H1 (cell line): ENCODE results near the gene TJP2. TPM values are rescaled to one million over a fixed set of nuclear protein-coding genes. Genes with fewer than 3 reads are reported as not detected.

Experiments
- CTCF ChIA-PET: fragments of 300-600 bp; sonication (Branson Sonifier 250); formaldehyde crosslinking; loops from one replicate; lab custom pipeline; 2021; ENCODE audit not compliant: partially characterized antibody; lab: Charles Lee
- POLR2A ChIA-PET: fragments of 300-600 bp; sonication (Branson Sonifier 250); formaldehyde crosslinking; loops from one replicate; lab custom pipeline; 2021; ENCODE audit warnings: inconsistent platforms; ENCODE audit not compliant: partially characterized antibody; lab: Charles Lee
- DNase-seq, 2 experiments: peaks; one replicate each; pipeline versions ENCODE4 v3.0.0 to v3.0.0-alpha.2; 2010 to 2022; ENCODE audit warnings: low spot score in 2 of 2, low read depth in 1 of 2, mixed read lengths in 1 of 2
- FAIRE-seq: peaks from 2 replicates; lab custom pipeline; 2011; peaks lifted over from hg19 to GRCh38; lab: Jason Lieb, UNC
- H2AFZ ChIP-seq: 2 replicates; pipeline ENCODE4 v1.8.1; 2012; ENCODE audit warnings: low read length, inconsistent platforms
- H2AK5ac ChIP-seq: 2 replicates; pipeline ENCODE4 v1.6.1; 2013; ENCODE audit warnings: low read depth, low read length
- H2BK120ac ChIP-seq: replicated peaks from 2 replicates; pipeline ENCODE3; 2013; ENCODE audit warnings: low read depth, low read length, inconsistent platforms
- H2BK12ac ChIP-seq: 2 replicates; pipeline ENCODE4 v1.6.1; 2013; ENCODE audit warnings: low read depth, low read length
- H2BK15ac ChIP-seq: 2 replicates; pipeline ENCODE4 v1.6.1; 2013; ENCODE audit warnings: low read length
- H2BK20ac ChIP-seq: 2 replicates; pipeline ENCODE4 v1.6.1; 2013; ENCODE audit warnings: low read length
- H2BK5ac ChIP-seq: 2 replicates; pipeline ENCODE4 v1.6.1; 2013; ENCODE audit warnings: low read depth, low read length
- H3K14ac ChIP-seq: 2 replicates; pipeline ENCODE4 v1.6.1; 2013; ENCODE audit warnings: inconsistent platforms; ENCODE audit not compliant: insufficient read length
- H3K18ac ChIP-seq: 2 replicates; pipeline ENCODE4 v1.6.1; 2013; ENCODE audit warnings: low read length; ENCODE audit errors: extremely low read depth
- H3K23ac ChIP-seq: 2 replicates; pipeline ENCODE4 v1.6.1; 2013; ENCODE audit warnings: inconsistent platforms; ENCODE audit not compliant: insufficient read length
- H3K23me2 ChIP-seq: 2 replicates; pipeline ENCODE4 v1.6.1; 2013; ENCODE audit warnings: low read depth, low read length
- H3K27ac ChIP-seq: 2 replicates; pipeline ENCODE4 v1.6.1; 2011; ENCODE audit warnings: low read depth, low read length, inconsistent platforms
- H3K27me3 ChIP-seq, 4 experiments: replicated peaks in 1 of 4; 1 replicate in 1 of 4; 2 replicates in 3 of 4; pipeline versions ENCODE4 v1.6.1 to v1.8.1; 2011 to 2013; ENCODE audit warnings: low read length in 3 of 4, mild to moderate bottlenecking in 3 of 4, inconsistent platforms in 2 of 4, mixed read lengths in 2 of 4, moderate library complexity in 1 of 4; ENCODE audit not compliant: control insufficient read depth in 3 of 4, insufficient read depth in 3 of 4; ENCODE audit errors: extremely low read depth in 1 of 4
- H3K36me3 ChIP-seq, 4 experiments: 2 replicates each; pipeline versions ENCODE4 v1.6.1 to v1.8.1; 2011 to 2013; ENCODE audit warnings: mild to moderate bottlenecking in 4 of 4, low read length in 3 of 4, moderate library complexity in 2 of 4, control low read depth in 1 of 4, inconsistent platforms in 1 of 4; ENCODE audit not compliant: insufficient read depth in 4 of 4, control insufficient read depth in 2 of 4
- H3K4ac ChIP-seq: replicated peaks from 2 replicates; pipeline ENCODE3; 2013; ENCODE audit warnings: low read length, low read depth, mixed read lengths, inconsistent platforms; ENCODE audit not compliant: insufficient read length
- H3K4me1 ChIP-seq, 4 experiments: replicated peaks in 1 of 4; 1 replicate in 1 of 4; 2 replicates in 3 of 4; pipeline versions ENCODE4 v1.6.1 to v1.8.1; 2011 to 2013; ENCODE audit warnings: low read length in 3 of 4, inconsistent platforms in 2 of 4, mixed read lengths in 1 of 4; ENCODE audit not compliant: insufficient read depth in 4 of 4, control insufficient read depth in 3 of 4
- H3K4me2 ChIP-seq, 2 experiments: 2 replicates each; pipeline versions ENCODE4 v1.6.1 to v1.8.1; 2011 to 2013; ENCODE audit warnings: low read depth in 2 of 2, low read length in 2 of 2, control low read depth in 1 of 2, inconsistent platforms in 1 of 2, mild to moderate bottlenecking in 1 of 2; ENCODE audit not compliant: insufficient read depth in 1 of 2
- H3K4me3 ChIP-seq, 4 experiments: fragments of 200-600, 300-600 bp in 1 of 4; sonication (generic), shearing (Covaris generic), sonication (Bioruptor Twin) in 1 of 4; 2 replicates each; pipeline versions ENCODE4 v1.5.1 to v1.8.1; 2011 to 2016; ENCODE audit warnings: low read length in 4 of 4, low read depth in 3 of 4, control low read depth in 2 of 4, inconsistent platforms in 2 of 4, mild to moderate bottlenecking in 2 of 4, mixed read lengths in 1 of 4, moderate library complexity in 1 of 4; ENCODE audit not compliant: insufficient read depth in 2 of 4; ENCODE audit errors: extremely low read depth in 1 of 4
- H3K56ac ChIP-seq: replicated peaks from 2 replicates; pipeline ENCODE3; 2013; ENCODE audit warnings: low read depth, mild to moderate bottlenecking, mixed read lengths, low read length, inconsistent platforms; ENCODE audit not compliant: insufficient read length
- H3K79me1 ChIP-seq: 2 replicates; pipeline ENCODE4 v1.6.1; 2013; ENCODE audit warnings: low read depth, low read length, control low read depth
- H3K79me2 ChIP-seq, 2 experiments: 2 replicates each; pipeline versions ENCODE4 v1.6.1 to v1.8.1; 2012 to 2013; ENCODE audit warnings: low read length in 2 of 2, mild to moderate bottlenecking in 2 of 2, inconsistent platforms in 1 of 2; ENCODE audit not compliant: insufficient read depth in 2 of 2, control insufficient read depth in 1 of 2
- H3K9ac ChIP-seq, 4 experiments: replicated peaks in 1 of 4; 1 replicate in 1 of 4; 2 replicates in 3 of 4; pipeline versions ENCODE4 v1.6.1 to v1.8.1; 2011 to 2013; ENCODE audit warnings: low read depth in 3 of 4, low read length in 3 of 4, control low read depth in 2 of 4, mild to moderate bottlenecking in 2 of 4, moderate library complexity in 2 of 4, inconsistent platforms in 1 of 4; ENCODE audit errors: extremely low read depth in 1 of 4
- H3K9me3 ChIP-seq, 2 experiments: 2 replicates each; pipeline versions ENCODE4 v1.6.1 to v1.8.1; 2012 to 2013; ENCODE audit warnings: mild to moderate bottlenecking in 2 of 2, moderate library complexity in 2 of 2, control low read depth in 1 of 2, inconsistent platforms in 1 of 2, low read depth in 1 of 2, low read length in 1 of 2, mixed read lengths in 1 of 2; ENCODE audit not compliant: insufficient read depth in 2 of 2
- H4K20me1 ChIP-seq, 2 experiments: replicated peaks in 1 of 2; 2 replicates each; pipeline versions ENCODE3 to v1.8.1; 2011 to 2013; ENCODE audit warnings: inconsistent platforms in 2 of 2, low read length in 2 of 2, mild to moderate bottlenecking in 1 of 2; ENCODE audit not compliant: insufficient read depth in 2 of 2, control insufficient read depth in 1 of 2
- H4K5ac ChIP-seq: 2 replicates; pipeline ENCODE4 v1.6.1; 2013; ENCODE audit warnings: low read length, low read depth, mixed read lengths, inconsistent platforms; ENCODE audit not compliant: insufficient read length
- H4K8ac ChIP-seq: 2 replicates; pipeline ENCODE4 v1.8.0; 2013; ENCODE audit warnings: mild to moderate bottlenecking, moderate library complexity, low read length, inconsistent platforms; ENCODE audit not compliant: insufficient read depth; ENCODE audit errors: extremely low read depth
- H4K91ac ChIP-seq: replicated peaks from 2 replicates; pipeline ENCODE3; 2013; ENCODE audit warnings: low read length, mixed read lengths, inconsistent platforms; ENCODE audit not compliant: insufficient read length
- ASH2L ChIP-seq: fragments of 200-600, 300-600 bp; sonication (generic); IDR thresholded peaks from one replicate; pipeline ENCODE4 v1.7.1; 2017; ENCODE audit warnings: low read length
- BACH1 ChIP-seq: IDR thresholded peaks from 2 replicates; pipeline ENCODE4 v1.6.1; 2012; ENCODE audit warnings: low read length, improper control_type of control experiment
- CBX5 ChIP-seq: fragments of 300-800, 300-1000 bp; sonication (generic); IDR thresholded peaks from 2 replicates; pipeline ENCODE4 v1.7.1; 2016; ENCODE audit warnings: antibody characterized with exemption, low read length, low read depth
- E2F6 ChIP-seq: IDR thresholded peaks from 2 replicates; pipeline ENCODE4 v1.6.1; 2012; ENCODE audit warnings: inconsistent platforms
- EZH2 ChIP-seq: fragments of 200-600 bp; sonication (generic); IDR thresholded peaks from 2 replicates; pipeline ENCODE4 v1.7.1; 2012; ENCODE audit warnings: low read depth, mild to moderate bottlenecking, moderate library complexity, low read length, inconsistent platforms; ENCODE audit not compliant: severe bottlenecking
- HDAC6 ChIP-seq: IDR thresholded peaks from one replicate; pipeline ENCODE4 v1.7.1; 2012; ENCODE audit warnings: low read depth, mild to moderate bottlenecking, inconsistent platforms, low read length, moderate library complexity
- NRF1 ChIP-seq: IDR thresholded peaks from 2 replicates; pipeline ENCODE4 v1.6.1; 2011; ENCODE audit warnings: mild to moderate bottlenecking, low read depth, low read length, improper control_type of control experiment
- POLR2A ChIP-seq, 2 experiments: IDR thresholded peaks; 1 replicate in 1 of 2; 2 replicates in 1 of 2; pipeline ENCODE4 v1.6.1; 2011; ENCODE audit warnings: low read depth in 2 of 2, low read length in 2 of 2, mild to moderate bottlenecking in 2 of 2; ENCODE audit errors: control extremely low read depth in 1 of 2
- POU5F1 ChIP-seq: IDR thresholded peaks from 2 replicates; pipeline ENCODE4 v1.6.1; 2011; ENCODE audit warnings: low read depth, mild to moderate bottlenecking, low read length, moderate library complexity
- RFX5 ChIP-seq: IDR thresholded peaks from 2 replicates; pipeline ENCODE4 v1.6.1; 2011; ENCODE audit warnings: low read depth, low read length, improper control_type of control experiment, borderline replicate concordance
- RXRA ChIP-seq: IDR thresholded peaks from 2 replicates; pipeline ENCODE4 v1.6.1; 2011; ENCODE audit warnings: low read depth, mild to moderate bottlenecking, low read length, moderate library complexity; ENCODE audit not compliant: insufficient read depth
- SIN3A ChIP-seq, 2 experiments: IDR thresholded peaks in 1 of 2; conservative IDR thresholded peaks in 1 of 2; 2 replicates each; pipeline ENCODE4 v1.6.1; 2011 to 2012; ENCODE audit warnings: low read length in 2 of 2, improper control_type of control experiment in 1 of 2, low read depth in 1 of 2, mild to moderate bottlenecking in 1 of 2
- SIX5 ChIP-seq: IDR thresholded peaks from 2 replicates; pipeline ENCODE4 v1.6.1; 2011; ENCODE audit warnings: mild to moderate bottlenecking, low read depth, low read length
- SP2 ChIP-seq: IDR thresholded peaks from 2 replicates; pipeline ENCODE4 v1.6.1; 2012; ENCODE audit warnings: mild to moderate bottlenecking, low read length, inconsistent platforms
- TAF7 ChIP-seq: optimal IDR thresholded peaks from 2 replicates; pipeline ENCODE3; 2011; ENCODE audit warnings: low read depth, mild to moderate bottlenecking, inconsistent platforms, low read length, moderate library complexity, borderline replicate concordance
- polyA plus RNA-seq, 7 experiments: library from polyadenylated mRNA; depleted of rRNA in 3 of 7; stranded (reverse) in 5 of 7; unstranded in 2 of 7; fragments of >200 nt in 5 of 7; fragments of 200-250 nt in 2 of 7; gene quantifications; 1 replicate in 5 of 7; 2 replicates in 1 of 7; 4 replicates in 1 of 7; pipeline versions ENCODE4 v1.2.1 to v1.2.3, GENCODE V29; 2011 to 2013; ENCODE audit warnings: missing spikeins in 2 of 7, mixed read lengths in 2 of 7
- total RNA-seq: library from RNA; stranded (reverse); fragmentation: NEBNext Ultra II Directional; extraction: Animal tissue kit (Norgen Biotek cat#: 25700); gene quantifications from 2 replicates; pipeline ENCODE4 v1.2.1, GENCODE V29; 2021

TJP2 gene
- total and polyA plus RNA-seq, 2 of the 8 experiments (the other 6 are each of a cell fraction or from before 2014, with no cell fraction given), result 54.9 to 137 TPM

DNA sequence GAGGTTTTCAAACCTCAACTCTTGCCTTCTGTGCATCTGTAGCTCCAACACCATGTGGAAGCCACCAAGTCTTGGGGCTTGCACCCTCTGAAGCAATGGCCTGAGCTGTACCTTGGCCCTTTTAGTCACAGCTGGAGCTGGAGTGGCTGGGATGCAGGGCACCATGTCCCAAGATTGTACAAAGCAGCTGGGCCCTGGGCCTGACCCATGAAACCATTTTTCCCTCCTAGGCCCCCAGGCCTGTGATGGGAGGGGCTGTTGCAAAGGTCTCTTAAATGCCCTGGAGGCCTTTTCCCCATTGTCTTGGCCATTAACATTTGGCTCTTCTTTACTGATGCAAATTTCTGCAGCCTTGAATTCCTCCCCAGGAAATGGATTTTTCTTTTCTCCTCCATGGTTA, 139.1 kb downstream of the TJP2 start:
- no peak overlapping the region for H3K4me3 ChIP-seq
- no peak overlapping the region for H2BK120ac ChIP-seq
- no peak overlapping the region for H2BK5ac ChIP-seq
- peaks cover 0 to 13% (median 0%) of the 10 kb centered on the region in 4 experiments; a peak in 3 of 8 replicates for H3K36me3 ChIP-seq
- no peaks in the 10 kb centered on the region for H3K79me1 ChIP-seq
- H3K9ac ChIP-seq, result no peak overlapping the region
- no peaks in the 10 kb centered on the region for H3K79me2 ChIP-seq
- H4K5ac ChIP-seq, result no peak overlapping the region
- DNase-seq (no peak), FAIRE-seq (no peak)
- H2BK15ac ChIP-seq, result no peak overlapping the region
- H3K27ac ChIP-seq, result no peak overlapping the region
- no peak overlapping the region for H2AK5ac ChIP-seq
- no peak for TF ChIP-seq NRF1
- TF ChIP-seq SIX5, result no peak
- TF ChIP-seq E2F6, result no peak
- TF ChIP-seq POU5F1, result no peak
- TF ChIP-seq CBX5, result no peak
- TF ChIP-seq SIN3A (conservative IDR thresholded peaks at IDR 0.05 in 1 of 2, IDR thresholded peaks at IDR 0.05 in 1 of 2; ENCODE audit: low read depth in 1 of 2, low read length in 2 of 2), result no peak
- no peak for TF ChIP-seq EZH2
- TF ChIP-seq ASH2L, result no peak
- no peak for TF ChIP-seq BACH1
- TF ChIP-seq RXRA, result no peak
- TF ChIP-seq SP2, result no peak
- no peak for TF ChIP-seq HDAC6
- no peak for TF ChIP-seq TAF7
- no peak for TF ChIP-seq RFX5
- TF ChIP-seq POLR2A (IDR thresholded peaks at IDR 0.05; ENCODE audit: control extremely low read depth in 1 of 2, low read depth in 2 of 2, low read length in 2 of 2), result no peak
- H4K8ac ChIP-seq, result no peak overlapping the region
- no peaks in the 10 kb centered on the region; a peak in 2 of 7 replicates for H3K4me1 ChIP-seq
- H3K23ac ChIP-seq, result no peak overlapping the region
- no peaks in the 10 kb centered on the region for H3K23me2 ChIP-seq
- H3K18ac ChIP-seq, result no peak overlapping the region
- H2BK20ac ChIP-seq, result no peak overlapping the region
- H4K20me1 ChIP-seq, result no peaks in the 10 kb centered on the region
- no peak overlapping the region for H3K14ac ChIP-seq
- no peak overlapping the region for H2BK12ac ChIP-seq
- H2AFZ ChIP-seq, result no peak overlapping the region
- no peak overlapping the region for H3K4me2 ChIP-seq
- CTCF ChIA-PET, result no interaction called here
- no peaks in the 10 kb centered on the region for H3K27me3 ChIP-seq
- POLR2A ChIA-PET, result no interaction called here
- H3K9me3 ChIP-seq, result peaks cover 28 to 33% of the 10 kb centered on the region in 2 experiments
- H3K4ac ChIP-seq, result no peak overlapping the region
- no peak overlapping the region for H4K91ac ChIP-seq
- no peak overlapping the region for H3K56ac ChIP-seq
